Right lobe of liver (tissue), 4 donors: ENCODE data around the gene ITPK1.
"Not testable (repeated sequence)": the region's sequence is repeated elsewhere in the genome, so short reads cannot be mapped to it uniquely, and the experiment has no call there.

Source experiments
- POLR2A ChIP-seq: fragments of 450-650 bp; IDR thresholded peaks from one replicate; pipeline ENCODE4 v1.6.1; 2017; ENCODE audit warnings: antibody characterized with exemption, mild to moderate bottlenecking
- TF ChIP-seq, protein P1 (sequence below), 4 donors: fragments of 200-600 bp in 3 of 4; fragments of 450-650 bp in 1 of 4; IDR thresholded peaks; one replicate each; pipeline versions ENCODE4 v1.5.1 to v1.8.0; 2016 to 2022; ENCODE audit warnings: antibody characterized with exemption in 4 of 4, mild to moderate bottlenecking in 2 of 4
- donor health status: DM: no; HTN: no; CAD: no.
- donor health status: DM: no; HTN: no; CAD: no.
- donor health status: DM: no; HTN: yes; CAD: no.

DNA sequence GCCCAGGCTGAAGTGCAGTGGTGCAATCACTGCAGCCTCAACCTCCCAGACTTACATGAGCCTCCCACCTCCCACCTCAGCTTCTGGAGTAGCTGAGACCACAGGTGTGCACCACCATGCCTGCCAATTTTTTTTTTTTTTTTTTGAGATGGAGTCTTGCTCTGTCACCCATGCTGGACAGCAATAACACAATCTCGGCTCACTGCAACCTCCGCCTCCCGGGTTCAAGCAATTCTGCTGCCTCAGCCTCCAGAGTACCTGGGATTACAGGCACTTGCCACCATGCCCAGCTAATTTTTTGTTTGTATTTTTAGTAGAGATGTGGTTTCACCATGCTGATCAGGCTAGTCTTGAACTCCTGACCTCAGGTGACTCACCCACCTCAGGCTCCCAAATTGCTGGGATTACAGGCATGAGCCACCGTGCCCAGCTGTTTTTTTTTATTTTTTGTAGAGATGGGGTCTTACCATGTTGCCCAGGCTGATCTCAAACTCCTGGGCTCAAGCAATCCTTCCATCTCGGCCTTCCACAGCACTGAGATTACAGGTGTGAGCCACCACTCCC, 15.6 kb upstream of the ITPK1 start:
- TF ChIP-seq, protein P1, sequence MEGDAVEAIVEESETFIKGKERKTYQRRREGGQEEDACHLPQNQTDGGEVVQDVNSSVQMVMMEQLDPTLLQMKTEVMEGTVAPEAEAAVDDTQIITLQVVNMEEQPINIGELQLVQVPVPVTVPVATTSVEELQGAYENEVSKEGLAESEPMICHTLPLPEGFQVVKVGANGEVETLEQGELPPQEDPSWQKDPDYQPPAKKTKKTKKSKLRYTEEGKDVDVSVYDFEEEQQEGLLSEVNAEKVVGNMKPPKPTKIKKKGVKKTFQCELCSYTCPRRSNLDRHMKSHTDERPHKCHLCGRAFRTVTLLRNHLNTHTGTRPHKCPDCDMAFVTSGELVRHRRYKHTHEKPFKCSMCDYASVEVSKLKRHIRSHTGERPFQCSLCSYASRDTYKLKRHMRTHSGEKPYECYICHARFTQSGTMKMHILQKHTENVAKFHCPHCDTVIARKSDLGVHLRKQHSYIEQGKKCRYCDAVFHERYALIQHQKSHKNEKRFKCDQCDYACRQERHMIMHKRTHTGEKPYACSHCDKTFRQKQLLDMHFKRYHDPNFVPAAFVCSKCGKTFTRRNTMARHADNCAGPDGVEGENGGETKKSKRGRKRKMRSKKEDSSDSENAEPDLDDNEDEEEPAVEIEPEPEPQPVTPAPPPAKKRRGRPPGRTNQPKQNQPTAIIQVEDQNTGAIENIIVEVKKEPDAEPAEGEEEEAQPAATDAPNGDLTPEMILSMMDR (IDR thresholded peaks at IDR 0.05) = not testable (repeated sequence)
- TF ChIP-seq POLR2A = not testable (repeated sequence)
